NK-92 (cell line): ENCODE results near the gene RALGPS1.
"Not testable (repeated sequence)": the region's sequence is repeated elsewhere in the genome, so short reads cannot be mapped to it uniquely, and the experiment has no call there.

Experiments
- DNase-seq: peaks from one replicate; lab custom pipeline; 2025; ENCODE audit not compliant: unreplicated experiment; lab: John Stamatoyannopoulos, UW

RALGPS1 gene

GRCh38 chr9:127168756-127169574 is 254.4 kb downstream of the RALGPS1 start:
- DNase-seq, result no peak

GRCh38 chr9:127169575-127169883 is 254.9 kb downstream of the RALGPS1 start:
- DNase-seq, result no peak

GRCh38 chr9:127170103-127170502 is 255.5 kb downstream of the RALGPS1 start:
- no peak for DNase-seq

- no peak for DNase-seq
Measured at GRCh38 chr9:127170652-127171051, 256.1 kb downstream of the RALGPS1 start.

- DNase-seq, result not testable (repeated sequence)
Measured at GRCh38 chr9:127171348-127171747, 256.8 kb downstream of the RALGPS1 start.

- DNase-seq, result no peak
Measured at GRCh38 chr9:127172066-127172707, 257.6 kb downstream of the RALGPS1 start.

GRCh38 chr9:127173063-127173462 is 258.5 kb downstream of the RALGPS1 start:
- DNase-seq, result no peak

GRCh38 chr9:127174386-127175318 is 260.1 kb downstream of the RALGPS1 start:
- DNase-seq, result no peak

- no peak for DNase-seq
Measured at GRCh38 chr9:127175319-127175715, 260.7 kb downstream of the RALGPS1 start.

- DNase-seq, result no peak
Measured at GRCh38 chr9:127175764-127176163, 261.2 kb downstream of the RALGPS1 start.

- DNase-seq, result no peak
Measured at GRCh38 chr9:127176631-127177030, 262.0 kb downstream of the RALGPS1 start.

GRCh38 chr9:127177231-127177630 is 262.6 kb downstream of the RALGPS1 start:
- no peak for DNase-seq

- DNase-seq, result no peak
Measured at GRCh38 chr9:127177665-127178265, 263.2 kb downstream of the RALGPS1 start.

- DNase-seq, result no peak
Measured at GRCh38 chr9:127178686-127179632, 264.4 kb downstream of the RALGPS1 start.

GRCh38 chr9:127179633-127180441 is 265.3 kb downstream of the RALGPS1 start:
- no peak for DNase-seq

- no peak for DNase-seq
Measured at GRCh38 chr9:127180457-127181314, 266.1 kb downstream of the RALGPS1 start.

GRCh38 chr9:127181315-127181580 is 266.7 kb downstream of the RALGPS1 start:
- no peak for DNase-seq

- DNase-seq, result no peak
Measured at GRCh38 chr9:127181595-127182190, 267.1 kb downstream of the RALGPS1 start.
